Naive B cell (primary cell): ENCODE measurements around the gene OR56A5. TPM values are rescaled to one million over a fixed set of nuclear protein-coding genes. Genes with fewer than 3 reads are reported as not detected.

Experiments used
- ATAC-seq, 2 donors: fragments of 150-1000 bp; cut with Tn5 transposase; 2 replicates each; pipeline ENCODE4 v1.10.0; 2021; ENCODE audit warnings: low read depth in 2 of 2, mild to moderate bottlenecking in 2 of 2, moderate library complexity in 2 of 2
- DNase-seq: peaks from one replicate; pipeline ENCODE4 v3.0.0; 2022
- H3K27ac Mint-ChIP-seq, 6 donors: one replicate each; pipeline ENCODE4 v1.8.0; 2020 to 2022; ENCODE audit warnings: mild to moderate bottlenecking in 6 of 6, mixed read lengths in 6 of 6, moderate library complexity in 5 of 6, inconsistent platforms in 2 of 6
- H3K27me3 Mint-ChIP-seq, 3 donors: one replicate each; pipeline ENCODE4 v1.8.0; 2021 to 2022; ENCODE audit warnings: mixed read lengths in 3 of 3, mild to moderate bottlenecking in 1 of 3
- H3K36me3 Mint-ChIP-seq, 2 donors: one replicate each; pipeline ENCODE4 v1.8.0; 2020 to 2022; ENCODE audit warnings: mixed read lengths in 2 of 2, inconsistent platforms in 1 of 2, mild to moderate bottlenecking in 1 of 2
- H3K4me1 Mint-ChIP-seq, 3 donors: one replicate each; pipeline ENCODE4 v1.8.0; 2020 to 2022; ENCODE audit warnings: mixed read lengths in 3 of 3, inconsistent platforms in 1 of 3, mild to moderate bottlenecking in 1 of 3, moderate library complexity in 1 of 3
- H3K4me3 Mint-ChIP-seq, 8 donors: one replicate each; pipeline ENCODE4 v1.8.0; 2020 to 2022; ENCODE audit warnings: mild to moderate bottlenecking in 8 of 8, mixed read lengths in 8 of 8, moderate library complexity in 8 of 8, inconsistent platforms in 2 of 8
- H3K9me3 Mint-ChIP-seq, 7 donors: one replicate each; pipeline ENCODE4 v1.8.0; 2020 to 2022; ENCODE audit warnings: mixed read lengths in 7 of 7, mild to moderate bottlenecking in 5 of 7, inconsistent platforms in 2 of 7, moderate library complexity in 1 of 7
- polyA plus RNA-seq, 6 donors: library from polyadenylated mRNA; unstranded; fragments of 300-500 nt; fragmentation: Illumina TruSeq; gene quantifications; one replicate each; pipeline ENCODE4 v1.2.3, GENCODE V29; 2021; ENCODE audit warnings: low read depth in 6 of 6

Gene OR56A5
- polyA plus RNA-seq, 6 donors from 2014 or later, result not detected

DNA sequence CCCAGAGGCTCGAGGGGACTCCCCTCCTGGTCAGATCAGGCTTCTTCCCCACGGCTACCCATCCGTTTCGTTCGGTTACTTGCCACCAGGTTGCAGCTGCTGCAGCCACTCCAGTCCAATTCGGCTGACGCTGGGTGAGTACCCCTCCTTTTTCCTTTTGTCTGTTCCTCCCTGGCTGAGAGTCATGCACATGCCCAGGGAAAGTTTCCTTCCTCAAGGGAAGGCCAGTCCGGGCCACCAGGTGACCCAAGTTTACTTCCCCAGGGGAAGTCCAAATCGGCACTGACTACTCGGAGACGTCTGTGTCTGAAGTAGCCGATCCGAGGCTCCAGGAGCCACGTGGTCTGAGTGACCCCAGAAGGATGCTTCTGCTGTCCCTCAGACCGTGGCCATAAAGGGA is 39.5 kb downstream of the OR56A5 start:
- Mint-ChIP-seq H3K4me1 (no peaks in the 10 kb centered on the region), H3K27me3 (no peaks in the 10 kb centered on the region), H3K36me3 (no peaks in the 10 kb centered on the region), H3K9me3 (peaks cover 16 to 44% (median 26%) of the 10 kb centered on the region in 7 donors), H3K4me3 (no peak overlapping the region), H3K27ac (peak overlapping the region in 1 of 6 donors; percentile 49)
- ATAC-seq (no peak), DNase-seq (no peak)

DNA sequence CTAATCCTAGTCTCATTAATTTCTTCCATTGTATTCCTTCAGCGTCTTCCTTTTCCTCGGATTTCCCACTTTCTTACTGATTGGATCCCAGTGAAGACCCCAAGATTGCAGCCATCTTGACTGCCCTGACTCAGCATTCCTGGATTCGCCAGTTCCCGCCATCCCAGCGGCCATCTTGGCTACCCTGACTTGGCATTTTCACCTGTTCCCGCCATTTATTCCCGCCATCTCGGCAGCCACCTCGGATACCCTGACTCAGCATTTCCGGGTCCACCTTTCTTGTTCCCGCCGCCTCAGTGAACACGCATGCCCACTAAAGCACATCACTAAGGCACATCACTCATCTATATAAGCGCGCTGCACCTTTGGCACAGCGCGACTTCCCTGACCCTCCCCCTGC is 40.0 kb downstream of the OR56A5 start:
- peaks cover 19 to 48% (median 29%) of the 10 kb centered on the region in 7 donors for H3K9me3 Mint-ChIP-seq

DNA sequence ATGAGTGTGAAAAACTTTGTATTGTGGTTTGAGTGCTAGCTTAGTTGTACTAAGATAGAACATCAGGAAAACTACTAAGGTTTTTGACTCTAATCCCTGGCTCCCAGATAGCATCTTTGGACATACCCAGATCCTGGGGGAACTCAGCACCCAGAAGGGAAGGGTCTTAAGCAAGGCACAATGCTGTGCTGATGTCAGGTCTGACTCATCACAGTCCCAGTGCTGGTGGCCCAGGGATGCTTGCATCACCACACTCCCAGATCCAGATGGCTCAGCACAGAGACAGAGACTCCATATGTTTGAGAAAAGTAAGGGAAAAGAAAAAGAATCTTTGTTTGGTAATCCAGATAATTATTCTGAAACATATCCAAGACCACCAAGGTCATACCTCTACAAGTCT is 44.5 kb downstream of the OR56A5 start:
- H3K27me3 Mint-ChIP-seq, result no peaks in the 10 kb centered on the region
- no peak overlapping the region for H3K27ac Mint-ChIP-seq
- no peak for DNase-seq
- no peak for ATAC-seq
- no peaks in the 10 kb centered on the region for H3K4me1 Mint-ChIP-seq
- peaks cover 8 to 52% (median 22%) of the 10 kb centered on the region in 7 donors for H3K9me3 Mint-ChIP-seq
- H3K4me3 Mint-ChIP-seq, result no peak overlapping the region
- H3K36me3 Mint-ChIP-seq, result no peaks in the 10 kb centered on the region

More for the DNA sequence above, 40.0 kb downstream of the OR56A5 start:
- Mint-ChIP-seq H3K27me3 (no peaks in the 10 kb centered on the region), H3K4me1 (no peaks in the 10 kb centered on the region), H3K27ac (no peak overlapping the region), H3K4me3 (no peak overlapping the region), H3K36me3 (no peaks in the 10 kb centered on the region)
- ATAC-seq, result no peak
- DNase-seq, result no peak

DNA sequence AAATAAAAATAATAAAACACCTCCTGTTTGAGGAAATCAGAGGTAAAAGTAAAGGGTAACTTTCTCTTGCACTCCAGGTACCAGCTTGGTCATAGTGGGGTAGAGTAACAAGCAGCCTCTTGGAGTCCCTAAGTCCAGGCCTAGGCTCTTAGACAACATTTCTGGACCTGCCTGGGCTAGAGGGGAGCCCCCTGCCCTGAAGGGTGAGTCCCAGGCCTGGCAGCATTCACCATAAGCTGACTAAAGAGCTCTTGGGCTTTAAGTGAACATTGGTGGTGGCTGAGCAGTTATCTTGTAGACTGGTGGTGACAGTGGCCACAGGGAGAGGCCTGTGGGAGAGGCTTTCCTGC is 44.9 kb downstream of the OR56A5 start:
- ATAC-seq, result no peak

DNA sequence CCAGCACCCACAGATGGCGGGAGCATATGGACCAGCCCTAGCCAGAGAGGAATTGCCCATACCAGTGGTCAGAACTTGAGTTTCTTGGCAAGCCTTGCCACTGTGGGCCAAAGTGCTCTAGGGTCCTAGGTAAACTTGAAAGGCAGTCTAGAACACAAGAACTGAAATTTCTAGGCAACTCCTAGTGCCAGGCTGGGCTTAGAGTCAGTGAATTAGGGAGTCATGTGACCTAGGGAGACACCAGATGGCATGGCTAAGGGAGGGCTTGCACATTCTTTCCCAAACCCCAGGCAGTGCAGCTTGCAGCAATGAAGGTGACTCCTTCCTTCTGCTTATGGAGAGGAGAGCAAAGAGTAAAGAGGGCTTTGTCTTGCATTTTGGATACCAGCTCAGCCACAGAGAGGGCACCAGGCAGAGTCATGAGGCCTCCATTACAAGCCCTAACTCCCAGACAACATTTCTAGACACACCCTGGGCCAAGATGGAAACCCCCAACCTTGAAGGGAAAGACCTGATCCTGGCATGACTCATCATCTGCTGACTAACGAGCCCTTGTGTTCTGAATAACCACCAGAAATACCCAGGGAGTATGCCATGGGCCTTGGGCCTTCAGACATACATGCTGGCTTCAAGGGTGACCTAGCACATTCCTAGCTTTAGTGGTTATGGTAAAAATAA is 45.4 kb downstream of the OR56A5 start:
- Mint-ChIP-seq H3K36me3 (no peaks in the 10 kb centered on the region), H3K27me3 (no peaks in the 10 kb centered on the region), H3K27ac (no peak overlapping the region), H3K4me3 (no peak overlapping the region), H3K4me1 (no peaks in the 10 kb centered on the region), H3K9me3 (peaks cover 4 to 53% (median 22%) of the 10 kb centered on the region in 7 donors)
- DNase-seq (no peak), ATAC-seq (no peak)

More for the DNA sequence above, 44.9 kb downstream of the OR56A5 start:
- Mint-ChIP-seq H3K4me1 (no peaks in the 10 kb centered on the region), H3K4me3 (no peak overlapping the region), H3K27ac (no peak overlapping the region), H3K36me3 (no peaks in the 10 kb centered on the region), H3K27me3 (no peaks in the 10 kb centered on the region), H3K9me3 (peaks cover 6 to 54% (median 22%) of the 10 kb centered on the region in 7 donors)
- DNase-seq, result no peak

Other genes starting within 250 kb of the OR56A5 start
- under 1 TPM in 5 of 6 donors, not detected in 1; 0.16 to 0.32 (median 0.18) TPM for gene OR56B1, start 232.0 kb downstream of the OR56A5 start, polyA plus RNA-seq
- gene OR52N4, start 214.3 kb downstream of the OR56A5 start, polyA plus RNA-seq, result 1 to 10 TPM in 2 of 6 donors, under 1 TPM in 2, not detected in 2; 0.49 to 1.1 (median 0.87) TPM
- gene OR52N5, start 185.1 kb downstream of the OR56A5 start, polyA plus RNA-seq, result under 1 TPM in 1 of 6 donors, not detected in 5; 0.20 TPM
- gene OR52N1, start 177.2 kb downstream of the OR56A5 start, polyA plus RNA-seq, result not detected
- not detected for gene OR52N2, start 159.6 kb downstream of the OR56A5 start, polyA plus RNA-seq
- not detected for gene OR52E6, start 126.6 kb downstream of the OR56A5 start, polyA plus RNA-seq
- not detected for gene OR52E8, start 110.8 kb downstream of the OR56A5 start, polyA plus RNA-seq
- gene OR52E4, start 87.9 kb downstream of the OR56A5 start, polyA plus RNA-seq, result not detected
- gene OR52E5, start 75.3 kb downstream of the OR56A5 start, polyA plus RNA-seq, result not detected
- gene OR56A3, start 26.2 kb downstream of the OR56A5 start, polyA plus RNA-seq, result not detected
- gene OR52L1, start 18.5 kb upstream of the OR56A5 start, polyA plus RNA-seq, result not detected
- not detected for gene OR56A4, start 38.5 kb upstream of the OR56A5 start, polyA plus RNA-seq
- not detected for gene OR56A1, start 62.3 kb upstream of the OR56A5 start, polyA plus RNA-seq
- not detected for gene OR56B4, start 139.2 kb upstream of the OR56A5 start, polyA plus RNA-seq
- gene OR52B2, start 201.8 kb upstream of the OR56A5 start, polyA plus RNA-seq, result not detected
- not detected for gene OR52W1, start 230.7 kb upstream of the OR56A5 start, polyA plus RNA-seq
- not detected for gene C11orf42, start 237.1 kb upstream of the OR56A5 start, polyA plus RNA-seq